Gastroesophageal sphincter (tissue), 3 donors: ENCODE measurements around the gene IFT172.

Experiments used
- CTCF ChIP-seq, 4 experiments: fragments of 200-600 bp in 2 of 4; fragments of 450-650 bp in 2 of 4; sonication (generic) in 1 of 4; IDR thresholded peaks; one replicate each; pipeline ENCODE4 v1.5.1; 2017 to 2019; ENCODE audit warnings: antibody characterized with exemption in 4 of 4, mild to moderate bottlenecking in 2 of 4, moderate library complexity in 2 of 4
- POLR2A ChIP-seq, 2 donors: fragments of 450-650 bp; IDR thresholded peaks; one replicate each; pipeline ENCODE4 v1.6.1; 2017; ENCODE audit warnings: antibody characterized with exemption in 2 of 2, mild to moderate bottlenecking in 2 of 2, moderate library complexity in 1 of 2

GRCh38 chr2:27441226-27441926 lies 48.2 kb downstream of the IFT172 start:
- TF ChIP-seq POLR2A (IDR thresholded peaks at IDR 0.05) (no peak), CTCF (IDR thresholded peaks at IDR 0.05) (no peak)
